ENCODE measurements around the gene UBXN4. TPM values are rescaled to one million over a fixed set of nuclear protein-coding genes. Genes with fewer than 3 reads are reported as not detected.
A peak's percentile ranks its signal among the peaks of the same experiment; 100 is the strongest.
"Not testable (repeated sequence)": the region's sequence is repeated elsewhere in the genome, so short reads cannot be mapped to it uniquely, and the experiment has no call there.

UBXN4 gene
- total RNA-seq, 2 experiments from 2014 or later, result 55.4 to 88.2 TPM

DNA sequence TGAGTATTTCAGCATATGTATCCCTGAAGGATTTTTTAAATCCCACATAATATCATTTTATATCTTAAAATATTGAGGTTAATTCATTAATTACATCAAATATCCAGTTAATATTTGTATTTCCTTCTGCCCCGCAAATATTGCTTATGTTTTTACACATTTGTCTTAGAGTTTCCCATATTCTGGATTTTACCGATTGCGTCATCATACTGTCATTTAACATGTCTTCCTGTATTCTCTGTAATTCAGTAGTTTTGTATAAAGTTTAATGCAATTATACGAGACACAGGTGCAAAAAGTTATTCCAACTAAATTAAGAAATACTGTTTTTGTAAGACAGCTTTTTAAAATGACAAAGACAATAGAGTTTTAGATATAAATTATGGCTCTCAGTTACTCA, 33.5 kb upstream of the UBXN4 start:
- Histone ChIP-seq H3K36me3 (ENCODE audit: insufficient read depth, low read length) (peaks cover 32% of the 10 kb centered on the region), H3K79me2 (ENCODE audit: insufficient read depth, low read depth, low read length) (no peaks in the 10 kb centered on the region), H2AFZ (ENCODE audit: low read length) (no peak overlapping the region), H3K9me3 (ENCODE audit: low read length) (no peaks in the 10 kb centered on the region), H3K4me2 (ENCODE audit: low read length) (no peak overlapping the region), H3K27ac (ENCODE audit: low read depth, low read length, poor library complexity, severe bottlenecking) (no peak overlapping the region), H3K4me1 (ENCODE audit: insufficient read depth, low read length, poor library complexity, severe bottlenecking) (no peaks in the 10 kb centered on the region), H4K20me1 (ENCODE audit: insufficient read depth, low read length) (no peaks in the 10 kb centered on the region), H3K9me2 (ENCODE audit: insufficient read depth, low read length) (no peaks in the 10 kb centered on the region), H3K4me3 (ENCODE audit: low read depth, low read length, poor library complexity, severe bottlenecking) (no peak overlapping the region)
- ChIA-PET CTCF (ENCODE audit: unreplicated experiment) (no interaction called here), POLR2A (interaction anchor here (1.2 to 1.4 kb wide), 2 partner anchors 46 to 147 kb away, joined by 3 read pairs; no protein-coding TSS in a partner anchor)
- BruUV-seq (replicated peaks), result no TSS peak
- TF ChIP-seq EZH2phosphoT487 (IDR thresholded peaks at IDR 0.05; ENCODE audit: borderline replicate concordance, low read depth, low read length), result no peak
- TF ChIP-seq, protein P1, sequence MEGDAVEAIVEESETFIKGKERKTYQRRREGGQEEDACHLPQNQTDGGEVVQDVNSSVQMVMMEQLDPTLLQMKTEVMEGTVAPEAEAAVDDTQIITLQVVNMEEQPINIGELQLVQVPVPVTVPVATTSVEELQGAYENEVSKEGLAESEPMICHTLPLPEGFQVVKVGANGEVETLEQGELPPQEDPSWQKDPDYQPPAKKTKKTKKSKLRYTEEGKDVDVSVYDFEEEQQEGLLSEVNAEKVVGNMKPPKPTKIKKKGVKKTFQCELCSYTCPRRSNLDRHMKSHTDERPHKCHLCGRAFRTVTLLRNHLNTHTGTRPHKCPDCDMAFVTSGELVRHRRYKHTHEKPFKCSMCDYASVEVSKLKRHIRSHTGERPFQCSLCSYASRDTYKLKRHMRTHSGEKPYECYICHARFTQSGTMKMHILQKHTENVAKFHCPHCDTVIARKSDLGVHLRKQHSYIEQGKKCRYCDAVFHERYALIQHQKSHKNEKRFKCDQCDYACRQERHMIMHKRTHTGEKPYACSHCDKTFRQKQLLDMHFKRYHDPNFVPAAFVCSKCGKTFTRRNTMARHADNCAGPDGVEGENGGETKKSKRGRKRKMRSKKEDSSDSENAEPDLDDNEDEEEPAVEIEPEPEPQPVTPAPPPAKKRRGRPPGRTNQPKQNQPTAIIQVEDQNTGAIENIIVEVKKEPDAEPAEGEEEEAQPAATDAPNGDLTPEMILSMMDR (conservative IDR thresholded peaks at IDR 0.05; ENCODE audit: low read length), result no peak
- no peak for DNase-seq (ENCODE audit: low spot score)
- intact Hi-C loops (cut with micrococcal nuclease; ENCODE audit: unreplicated experiment), result no loop called here

DNA sequence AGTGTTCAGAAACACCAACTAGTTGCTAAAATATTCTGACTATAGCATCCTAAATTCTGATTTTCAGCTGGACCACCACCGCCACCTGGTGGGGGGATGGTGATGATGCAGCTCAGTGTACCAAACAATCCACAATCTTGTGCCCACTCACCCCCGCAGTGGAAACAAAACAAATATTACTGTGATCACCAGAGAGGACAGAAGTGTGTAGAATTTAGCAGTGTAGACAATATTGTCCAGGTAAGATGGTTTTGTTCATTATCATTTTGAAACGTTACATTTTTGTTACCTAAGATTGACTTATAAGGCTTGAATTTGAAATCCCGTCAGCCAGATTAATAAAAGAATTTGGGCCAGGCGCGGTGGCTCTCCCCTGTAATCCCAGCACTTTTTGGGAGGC, 31.7 kb upstream of the UBXN4 start:
- H3K4me1 ChIP-seq (ENCODE audit: insufficient read depth, low read length, poor library complexity, severe bottlenecking), result no peaks in the 10 kb centered on the region
- H3K36me3 ChIP-seq (ENCODE audit: insufficient read depth, low read length), result peaks cover 47% of the 10 kb centered on the region
- no peak overlapping the region for H3K4me3 ChIP-seq (ENCODE audit: low read depth, low read length, poor library complexity, severe bottlenecking)
- TF ChIP-seq EZH2phosphoT487 (IDR thresholded peaks at IDR 0.05; ENCODE audit: borderline replicate concordance, low read depth, low read length), result no peak
- TF ChIP-seq, protein P1 (conservative IDR thresholded peaks at IDR 0.05; ENCODE audit: low read length), result peak; percentile 99
- no peak overlapping the region for H3K4me2 ChIP-seq (ENCODE audit: low read length)
- no peak overlapping the region for H2AFZ ChIP-seq (ENCODE audit: low read length)
- H3K9me3 ChIP-seq (ENCODE audit: low read length), result no peaks in the 10 kb centered on the region
- no TSS peak for BruUV-seq (replicated peaks)
- H3K27ac ChIP-seq (ENCODE audit: low read depth, low read length, poor library complexity, severe bottlenecking), result no peak overlapping the region
- ChIA-PET CTCF (ENCODE audit: unreplicated experiment) (interaction anchor here (0.9 to 1.0 kb wide), 2 partner anchors 120 to 706 kb away, joined by 3 read pairs; no protein-coding TSS in a partner anchor), POLR2A (interaction anchor here (0.5 to 1.5 kb wide), 7 partner anchors 13 to 237 kb away, joined by 3 to 8 read pairs (median 3); no protein-coding TSS in a partner anchor)
- no peaks in the 10 kb centered on the region for H4K20me1 ChIP-seq (ENCODE audit: insufficient read depth, low read length)
- H3K79me2 ChIP-seq (ENCODE audit: insufficient read depth, low read depth, low read length), result no peaks in the 10 kb centered on the region
- intact Hi-C loops (cut with micrococcal nuclease; ENCODE audit: unreplicated experiment), result loop anchor here (1.0 to 10.0 kb wide), 4 partner anchors 135 to 705 kb away; no protein-coding TSS in a partner anchor
- DNase-seq (ENCODE audit: low spot score), result peak; percentile 61
- H3K9me2 ChIP-seq (ENCODE audit: insufficient read depth, low read length), result no peaks in the 10 kb centered on the region

- H3K4me1 ChIP-seq (ENCODE audit: insufficient read depth, low read length, poor library complexity, severe bottlenecking); H4K20me1 ChIP-seq (ENCODE audit: insufficient read depth, low read length); CTCF ChIA-PET (ENCODE audit: unreplicated experiment); H3K27ac ChIP-seq (ENCODE audit: low read depth, low read length, poor library complexity, severe bottlenecking); H3K79me2 ChIP-seq (ENCODE audit: insufficient read depth, low read depth, low read length); H3K9me3 ChIP-seq (ENCODE audit: low read length); POLR2A ChIA-PET; H3K9me2 ChIP-seq (ENCODE audit: insufficient read depth, low read length); DNase-seq (ENCODE audit: low spot score); H3K4me2 ChIP-seq (ENCODE audit: low read length); H3K4me3 ChIP-seq (ENCODE audit: low read depth, low read length, poor library complexity, severe bottlenecking); BruUV-seq (replicated peaks); H2AFZ ChIP-seq (ENCODE audit: low read length): not testable (repeated sequence)
- peaks cover 76% of the 10 kb centered on the region for H3K36me3 ChIP-seq (ENCODE audit: insufficient read depth, low read length)
- intact Hi-C loops (cut with micrococcal nuclease; ENCODE audit: unreplicated experiment), result loop anchor here (10.0 kb wide), 1 partner anchor 140 kb away; no protein-coding TSS in a partner anchor
These were observed 26.6 kb upstream of the UBXN4 start for GRCh38 chr2:135715086-135715485.

Measured in OCI-LY7 (cell line).